IMR-90 (cell line): ENCODE data around the gene SORBS1.

Experiments
- CTCF ChIP-seq: conservative IDR thresholded peaks from 2 replicates; pipeline ENCODE4 v1.5.1; 2012; ENCODE audit warnings: mild to moderate bottlenecking, low read depth, low read length, improper control_type of control experiment
- MXI1 ChIP-seq: IDR thresholded peaks from 2 replicates; pipeline ENCODE4 v1.6.1; 2012; ENCODE audit warnings: low read depth, mild to moderate bottlenecking, low read length, moderate library complexity, borderline replicate concordance
- POLR2A ChIP-seq: IDR thresholded peaks from 2 replicates; pipeline ENCODE4 v1.6.1; 2012; ENCODE audit warnings: mild to moderate bottlenecking, low read depth, low read length
- USF2 ChIP-seq: fragments of 150-350 bp; IDR thresholded peaks from 2 replicates; pipeline ENCODE4 v1.6.1; 2017; ENCODE audit warnings: mild to moderate bottlenecking, antibody characterized with exemption, low read length, low read depth

- TF ChIP-seq USF2 = no peak
- TF ChIP-seq CTCF = no peak
- no peak for TF ChIP-seq POLR2A
- no peak for TF ChIP-seq MXI1
Measured at GRCh38 chr10:95571390-95571789, 10.2 kb upstream of the SORBS1 start.
